Astrocyte (in vitro differentiated cells and primary cell): ENCODE data around the gene AEBP2. TPM values are rescaled to one million over a fixed set of nuclear protein-coding genes. Genes with fewer than 3 reads are reported as not detected.

Experiments
- DNase-seq: peaks from one replicate; pipeline ENCODE4 v3.0.0-alpha.2; 2010; ENCODE audit warnings: low read depth
- FAIRE-seq: peaks from 2 replicates; lab custom pipeline; 2011; peaks lifted over from hg19 to GRCh38; lab: Jason Lieb, UNC
- H2AFZ ChIP-seq: 2 replicates; pipeline ENCODE4 v1.6.0; 2012; ENCODE audit warnings: low read depth, low read length, inconsistent platforms
- H3K27ac ChIP-seq: 2 replicates; pipeline ENCODE4 v1.5.1; 2011; ENCODE audit warnings: low read depth, low read length, inconsistent platforms
- H3K27me3 ChIP-seq: 2 replicates; pipeline ENCODE4 v1.6.0; 2011; ENCODE audit warnings: low read length, inconsistent platforms; ENCODE audit not compliant: insufficient read depth
- H3K36me3 ChIP-seq: 2 replicates; pipeline ENCODE4 v1.5.1; 2011; ENCODE audit warnings: low read length, inconsistent platforms; ENCODE audit not compliant: insufficient read depth
- H3K4me1 ChIP-seq: 2 replicates; pipeline ENCODE4 v1.5.1; 2011; ENCODE audit warnings: low read length, inconsistent platforms; ENCODE audit not compliant: insufficient read depth
- H3K4me2 ChIP-seq: 2 replicates; pipeline ENCODE4 v1.6.0; 2012; ENCODE audit warnings: low read length, inconsistent platforms
- H3K4me3 ChIP-seq: 2 replicates; pipeline ENCODE4 v1.5.1; 2011; ENCODE audit warnings: low read depth, mild to moderate bottlenecking, low read length, inconsistent platforms; ENCODE audit not compliant: insufficient read depth
- H3K79me2 ChIP-seq: 2 replicates; pipeline ENCODE4 v1.6.0; 2012; ENCODE audit warnings: mild to moderate bottlenecking, low read length, inconsistent platforms; ENCODE audit not compliant: insufficient read depth
- H3K9ac ChIP-seq: 2 replicates; pipeline ENCODE4 v1.6.0; 2012; ENCODE audit warnings: mild to moderate bottlenecking, low read length, inconsistent platforms
- H3K9me3 ChIP-seq: 2 replicates; pipeline ENCODE4 v1.5.1; 2012; ENCODE audit warnings: low read depth, mild to moderate bottlenecking, low read length, inconsistent platforms; ENCODE audit not compliant: insufficient read depth
- H4K20me1 ChIP-seq: 2 replicates; pipeline ENCODE4 v1.6.0; 2012; ENCODE audit warnings: low read length, inconsistent platforms; ENCODE audit not compliant: insufficient read depth
- H3K27ac Mint-ChIP-seq: one replicate; pipeline ENCODE4 v1.8.0; 2021; ENCODE audit warnings: mild to moderate bottlenecking, mixed read lengths; ENCODE audit not compliant: unreplicated experiment
- H3K27me3 Mint-ChIP-seq: one replicate; pipeline ENCODE4 v1.8.0; 2021; ENCODE audit warnings: low read depth, mixed read lengths; ENCODE audit not compliant: unreplicated experiment
- H3K36me3 Mint-ChIP-seq: one replicate; pipeline ENCODE4 v1.8.0; 2021; ENCODE audit warnings: low read depth, mixed read lengths; ENCODE audit not compliant: unreplicated experiment
- H3K4me1 Mint-ChIP-seq: one replicate; pipeline ENCODE4 v1.8.0; 2021; ENCODE audit warnings: low read depth, mixed read lengths; ENCODE audit not compliant: unreplicated experiment
- H3K4me3 Mint-ChIP-seq: one replicate; pipeline ENCODE4 v1.8.0; 2021; ENCODE audit warnings: mild to moderate bottlenecking, moderate library complexity, mixed read lengths; ENCODE audit not compliant: unreplicated experiment
- H3K9me3 Mint-ChIP-seq: one replicate; pipeline ENCODE4 v1.8.0; 2021; ENCODE audit warnings: mild to moderate bottlenecking, mixed read lengths; ENCODE audit not compliant: unreplicated experiment
- CTCF ChIP-seq: IDR thresholded peaks from 2 replicates; pipeline ENCODE4 v1.5.1; 2011; ENCODE audit warnings: low read depth, mild to moderate bottlenecking, inconsistent platforms, low read length, moderate library complexity; ENCODE audit not compliant: insufficient read depth
- EZH2 ChIP-seq: IDR thresholded peaks from 2 replicates; pipeline ENCODE4 v1.6.1; 2012; ENCODE audit warnings: mild to moderate bottlenecking, low read length, inconsistent platforms; ENCODE audit not compliant: insufficient read depth
- total RNA-seq: library from RNA; stranded (reverse); gene quantifications from 2 replicates; pipeline ENCODE4 v1.2.1, GENCODE V29; 2021

Gene AEBP2
- total RNA-seq, 1 donor from 2014 or later: 39.8 TPM

GRCh38 chr12:19520646-19521415, 81.5 kb downstream of the AEBP2 start:
- no peak for TF ChIP-seq CTCF
- no peak for TF ChIP-seq EZH2
- Mint-ChIP-seq H3K27me3 (no peaks in the 10 kb centered on the region), H3K4me3 (no peak overlapping the region), H3K4me1 (peaks cover 12% of the 10 kb centered on the region), H3K27ac (no peak overlapping the region), H3K9me3 (no peaks in the 10 kb centered on the region), H3K36me3 (peaks cover 7% of the 10 kb centered on the region)
- FAIRE-seq (peak; percentile 17), DNase-seq (no peak)
- no peaks in the 10 kb centered on the region for H3K79me2 ChIP-seq
- H3K4me2 ChIP-seq: no peak overlapping the region
- no peak overlapping the region for H3K4me3 ChIP-seq
- H2AFZ ChIP-seq: no peak overlapping the region
- H3K9ac ChIP-seq: no peak overlapping the region
- H3K27ac ChIP-seq: no peak overlapping the region
- peaks cover 2% of the 10 kb centered on the region for H4K20me1 ChIP-seq
- H3K36me3 ChIP-seq: peaks cover 3% of the 10 kb centered on the region
- H3K9me3 ChIP-seq: no peaks in the 10 kb centered on the region
- no peaks in the 10 kb centered on the region for H3K4me1 ChIP-seq
- no peaks in the 10 kb centered on the region for H3K27me3 ChIP-seq

- Mint-ChIP-seq H3K27ac (peak overlapping the region; percentile 92), H3K4me1 (peaks cover 21% of the 10 kb centered on the region), H3K4me3 (peak overlapping the region; percentile 40), H3K27me3 (no peaks in the 10 kb centered on the region), H3K9me3 (no peaks in the 10 kb centered on the region), H3K36me3 (no peaks in the 10 kb centered on the region)
- Histone ChIP-seq H2AFZ (no peak overlapping the region), H4K20me1 (no peaks in the 10 kb centered on the region), H3K4me3 (no peak overlapping the region), H3K27me3 (no peaks in the 10 kb centered on the region), H3K27ac (no peak overlapping the region), H3K36me3 (no peaks in the 10 kb centered on the region), H3K4me1 (peaks cover 4% of the 10 kb centered on the region), H3K9me3 (no peaks in the 10 kb centered on the region), H3K9ac (no peak overlapping the region), H3K79me2 (no peaks in the 10 kb centered on the region), H3K4me2 (no peak overlapping the region)
- FAIRE-seq: no peak
- no peak for DNase-seq
- no peak for TF ChIP-seq EZH2
- TF ChIP-seq CTCF: no peak
Observed at GRCh38 chr12:19525274-19525673, 86.0 kb downstream of the AEBP2 start.

GRCh38 chr12:19527866-19528265, 88.6 kb downstream of the AEBP2 start:
- TF ChIP-seq CTCF (no peak), EZH2 (no peak)
- Mint-ChIP-seq H3K4me1 (peaks cover 32% of the 10 kb centered on the region), H3K27ac (no peak overlapping the region), H3K9me3 (no peaks in the 10 kb centered on the region), H3K4me3 (no peak overlapping the region), H3K27me3 (no peaks in the 10 kb centered on the region), H3K36me3 (no peaks in the 10 kb centered on the region)
- Histone ChIP-seq H3K9ac (no peak overlapping the region), H3K79me2 (no peaks in the 10 kb centered on the region), H3K4me3 (no peak overlapping the region), H3K27ac (no peak overlapping the region), H3K36me3 (no peaks in the 10 kb centered on the region), H3K27me3 (no peaks in the 10 kb centered on the region), H2AFZ (no peak overlapping the region), H3K9me3 (no peaks in the 10 kb centered on the region), H3K4me2 (no peak overlapping the region), H3K4me1 (peaks cover 5% of the 10 kb centered on the region), H4K20me1 (no peaks in the 10 kb centered on the region)
- FAIRE-seq: no peak
- DNase-seq: no peak
